Embryonic facial prominence (tissue), 1 donor: Measurements from ENCODE around the gene MTUS2.
A peak's percentile ranks its signal among the peaks of the same experiment; 100 is the strongest.

ENCODE experiments used
- DNase-seq: peaks from one replicate; pipeline ENCODE4 v3.0.0-alpha.2; 2016; ENCODE audit errors: extremely low spot score

MTUS2 gene

GRCh38 chr13:28859069-28859468 lies 38.9 kb downstream of the MTUS2 start:
- DNase-seq: no peak

DNA sequence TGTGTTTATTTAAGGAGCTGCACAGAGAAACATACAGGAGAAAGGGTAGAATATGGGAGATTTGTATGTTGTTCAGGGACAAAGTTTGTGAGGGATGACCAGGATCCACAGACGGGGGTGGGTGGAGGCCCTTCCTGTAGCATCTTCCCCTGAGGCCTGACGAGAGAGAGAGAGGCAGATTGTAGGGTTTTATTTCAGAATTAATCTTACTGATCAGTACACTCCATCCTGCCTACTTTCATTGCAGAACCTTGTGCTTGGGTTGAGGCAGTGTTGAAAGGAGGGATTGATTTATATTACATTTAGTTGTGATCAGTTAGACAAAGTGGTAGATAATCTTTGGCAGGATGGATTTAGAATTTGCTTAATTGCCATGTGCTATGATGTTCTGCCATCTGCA lies 39.6 kb downstream of the MTUS2 start:
- DNase-seq: no peak

GRCh38 chr13:28864544-28864943 lies 44.4 kb downstream of the MTUS2 start:
- no peak for DNase-seq

DNA sequence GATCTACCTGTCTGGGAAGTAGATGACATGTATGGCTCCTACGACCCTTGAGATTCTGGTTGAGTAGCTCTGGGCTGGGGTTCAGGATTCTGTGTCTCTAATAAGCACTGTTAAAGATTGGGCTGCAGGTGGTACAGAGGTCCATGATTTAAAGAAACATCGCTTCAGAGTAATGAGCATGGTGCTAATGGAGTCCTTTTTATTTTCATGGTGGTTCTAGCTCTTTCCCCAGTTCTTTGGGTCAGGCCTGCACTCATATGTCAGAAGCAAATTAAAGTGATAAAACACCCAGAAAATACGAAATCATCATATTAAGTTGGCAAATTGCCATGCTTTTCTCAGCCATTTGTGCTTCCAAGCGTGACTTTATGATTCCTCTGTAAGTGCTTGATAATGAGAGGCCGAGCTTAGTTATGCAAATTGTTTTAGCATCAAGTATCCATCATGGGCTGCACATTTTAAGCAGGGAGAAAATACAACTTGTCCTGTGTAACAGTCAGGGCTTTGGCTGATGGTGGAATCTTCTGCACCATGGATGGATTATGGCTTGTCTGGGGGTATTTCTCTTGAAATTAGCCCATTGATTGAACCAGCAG lies 45.1 kb downstream of the MTUS2 start:
- DNase-seq: no peak

GRCh38 chr13:28865951-28866350 lies 45.8 kb downstream of the MTUS2 start:
- no peak for DNase-seq

DNA sequence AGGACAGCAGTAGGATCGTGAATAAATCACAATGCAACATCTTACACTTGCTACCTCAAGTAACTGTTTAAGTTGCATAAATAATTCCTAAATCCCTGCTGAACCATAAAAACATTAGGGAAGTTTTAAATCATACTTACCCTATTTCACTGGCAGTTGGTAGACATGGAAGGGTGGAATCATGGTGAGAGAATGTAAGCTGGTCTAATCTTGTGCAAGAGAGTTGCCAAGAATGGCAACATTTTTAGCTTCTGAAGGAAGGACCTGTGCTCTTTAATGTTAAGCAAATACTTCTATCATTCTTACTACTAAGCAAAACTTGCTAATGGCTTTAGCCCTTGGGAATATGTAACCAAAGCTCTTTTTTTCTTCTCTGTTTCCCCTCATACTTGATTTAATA lies 46.8 kb downstream of the MTUS2 start:
- no peak for DNase-seq

DNA sequence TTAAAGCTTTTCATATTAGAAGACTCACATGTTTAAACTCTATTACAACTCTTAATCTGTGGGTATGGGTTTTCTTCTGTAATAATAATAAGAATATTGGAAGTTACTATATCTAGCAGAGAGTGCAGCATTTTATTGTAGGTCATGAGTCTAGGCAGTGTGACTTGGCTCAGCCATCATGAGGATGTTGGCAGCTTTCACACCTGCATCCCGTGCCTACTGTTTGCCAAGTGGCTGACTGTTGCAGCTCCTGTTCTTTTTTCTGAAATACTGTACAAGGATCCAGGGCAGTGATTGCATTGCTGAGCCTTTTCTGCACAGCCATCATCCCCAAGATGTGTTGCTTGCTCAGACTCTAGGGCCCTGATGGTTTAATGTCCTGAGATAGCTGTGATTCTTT lies 47.4 kb downstream of the MTUS2 start:
- no peak for DNase-seq

GRCh38 chr13:28872427-28873176 lies 52.5 kb downstream of the MTUS2 start:
- DNase-seq: no peak

DNA sequence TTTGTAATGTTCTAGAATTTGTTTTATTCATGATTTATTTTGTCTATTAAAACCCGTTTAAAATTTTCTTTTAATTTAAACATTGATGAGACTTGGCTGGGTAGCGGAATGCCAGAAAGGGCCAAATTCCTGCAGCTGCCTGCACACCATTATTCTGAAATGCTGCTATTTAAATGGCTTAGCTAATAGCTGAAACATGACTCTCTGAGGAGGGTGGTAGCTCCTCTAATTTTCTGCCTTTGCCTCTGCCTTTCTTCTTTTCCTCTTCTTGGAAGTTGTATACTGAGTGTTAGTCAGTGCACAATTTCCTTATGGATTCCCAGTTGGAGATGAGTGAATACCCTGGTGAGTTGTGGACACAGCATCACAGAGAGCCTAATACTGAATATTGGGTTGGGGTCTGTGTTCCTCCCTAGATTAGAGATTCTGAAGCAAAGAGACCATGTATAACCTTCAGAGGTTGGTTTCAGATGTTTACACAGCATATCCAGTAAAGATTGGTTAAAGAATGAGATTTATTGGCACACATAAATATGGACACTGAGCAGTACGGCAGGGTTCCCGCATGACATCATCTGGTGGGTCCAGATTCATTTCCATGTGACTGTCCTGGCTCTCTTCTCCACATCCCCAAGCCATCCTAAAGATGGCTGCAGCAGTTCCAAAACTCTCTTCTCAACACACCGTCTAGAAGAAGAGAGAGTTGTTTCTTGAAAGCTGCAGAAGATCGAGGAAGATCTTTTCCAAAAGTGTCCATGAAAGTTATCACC lies 55.9 kb downstream of the MTUS2 start:
- DNase-seq: no peak

GRCh38 chr13:28877408-28877807 lies 57.3 kb downstream of the MTUS2 start:
- no peak for DNase-seq

- DNase-seq: peak; percentile 22
Observed at GRCh38 chr13:28885181-28885580, 65.0 kb downstream of the MTUS2 start.

GRCh38 chr13:28889086-28889732 lies 69.1 kb downstream of the MTUS2 start:
- no peak for DNase-seq

- no peak for DNase-seq
Observed at GRCh38 chr13:28890712-28891111, 70.6 kb downstream of the MTUS2 start.

- DNase-seq: no peak
Observed at GRCh38 chr13:28918030-28918429, 97.9 kb downstream of the MTUS2 start.

DNA sequence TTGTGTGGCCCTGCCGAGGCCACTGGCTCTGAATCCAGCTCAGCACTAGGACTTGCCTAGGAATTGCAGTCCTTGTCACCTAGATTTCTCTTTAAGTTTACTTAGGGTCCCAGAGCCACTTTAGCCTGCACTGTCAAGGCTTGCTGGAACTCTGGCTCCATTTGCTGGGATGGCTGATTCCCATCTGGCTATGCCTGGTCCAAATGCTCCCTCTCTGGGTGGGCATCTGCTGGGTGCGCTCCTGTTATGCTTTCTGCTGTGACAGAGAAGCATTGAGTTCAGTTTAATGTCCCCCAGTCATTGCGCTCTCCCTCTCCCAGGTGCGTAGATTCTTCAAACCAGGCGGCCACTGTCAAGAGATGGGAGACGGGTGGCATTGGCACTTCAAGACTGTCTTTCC lies 102.2 kb downstream of the MTUS2 start:
- DNase-seq: no peak

DNA sequence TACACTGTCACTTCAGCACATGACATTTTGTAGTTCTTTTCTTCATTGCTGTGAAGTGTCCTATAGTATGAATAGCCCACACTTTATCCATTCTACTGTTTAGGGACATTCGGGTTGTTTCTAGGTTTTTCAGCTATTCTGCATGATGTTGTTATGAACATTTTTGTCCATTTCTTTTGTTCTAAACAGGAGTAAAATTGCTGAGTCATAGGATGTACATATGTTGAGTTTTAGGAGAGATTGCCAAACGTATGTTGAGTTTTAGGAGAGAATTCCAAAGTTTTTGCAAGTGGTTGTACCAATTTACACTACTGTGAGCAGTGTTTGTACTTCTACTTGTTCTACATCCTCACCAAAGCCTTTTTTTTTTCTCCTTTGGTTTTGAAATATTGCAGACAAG lies 115.0 kb downstream of the MTUS2 start:
- no peak for DNase-seq

- DNase-seq: no peak
Observed at GRCh38 chr13:28942906-28943305, 122.8 kb downstream of the MTUS2 start.

- DNase-seq: no peak
Observed at GRCh38 chr13:28953714-28954418, 133.7 kb downstream of the MTUS2 start.

GRCh38 chr13:28954419-28954725 lies 134.2 kb downstream of the MTUS2 start:
- no peak for DNase-seq

- no peak for DNase-seq
Observed at GRCh38 chr13:28954810-28955209, 134.7 kb downstream of the MTUS2 start.

GRCh38 chr13:28955264-28955966 lies 135.3 kb downstream of the MTUS2 start:
- DNase-seq: no peak
